ENCODE data around the gene MBP.

DNA sequence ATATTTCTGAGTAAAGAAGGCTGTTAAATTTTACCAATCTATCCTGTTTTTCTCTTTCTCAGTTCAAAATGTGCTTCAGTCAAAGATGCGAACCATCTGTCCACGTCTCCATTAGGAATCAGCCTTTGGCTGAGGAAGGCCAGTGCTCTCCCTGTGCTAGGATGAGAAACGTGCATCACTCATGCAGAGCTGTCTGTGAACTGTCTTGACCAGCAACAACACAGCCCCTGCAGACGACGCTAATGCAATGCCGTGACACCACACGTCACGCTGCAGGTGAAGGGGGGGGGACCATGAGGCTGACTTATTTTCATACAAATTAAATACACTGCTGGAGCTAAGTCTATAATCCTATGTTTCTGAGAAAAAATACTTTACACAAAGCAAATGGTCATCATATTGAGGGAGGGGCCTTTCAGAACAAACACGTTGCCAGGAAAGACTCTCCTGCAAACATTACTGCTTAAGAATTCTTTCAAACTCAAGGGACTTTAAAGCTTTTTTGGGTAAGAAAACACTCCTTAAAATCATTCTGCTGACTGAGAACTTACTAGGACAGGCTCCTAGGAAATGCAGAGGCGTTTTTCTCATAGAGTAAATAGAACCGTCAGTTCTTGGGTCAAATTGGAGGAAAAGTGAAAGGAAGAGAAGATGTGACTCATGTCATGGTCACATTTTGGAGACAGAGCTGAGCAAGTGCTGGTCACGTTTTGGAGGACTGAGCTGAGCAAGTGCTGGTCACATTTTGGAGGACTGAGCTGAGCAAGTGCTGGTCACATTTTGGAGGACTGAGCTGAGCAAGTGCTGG is 97.0 kb downstream of the MBP start:
- no peak for TF ChIP-seq EZH2 (IDR thresholded peaks at IDR 0.05; ENCODE audit: low read length, unreplicated experiment)
- TF ChIP-seq, protein P1, sequence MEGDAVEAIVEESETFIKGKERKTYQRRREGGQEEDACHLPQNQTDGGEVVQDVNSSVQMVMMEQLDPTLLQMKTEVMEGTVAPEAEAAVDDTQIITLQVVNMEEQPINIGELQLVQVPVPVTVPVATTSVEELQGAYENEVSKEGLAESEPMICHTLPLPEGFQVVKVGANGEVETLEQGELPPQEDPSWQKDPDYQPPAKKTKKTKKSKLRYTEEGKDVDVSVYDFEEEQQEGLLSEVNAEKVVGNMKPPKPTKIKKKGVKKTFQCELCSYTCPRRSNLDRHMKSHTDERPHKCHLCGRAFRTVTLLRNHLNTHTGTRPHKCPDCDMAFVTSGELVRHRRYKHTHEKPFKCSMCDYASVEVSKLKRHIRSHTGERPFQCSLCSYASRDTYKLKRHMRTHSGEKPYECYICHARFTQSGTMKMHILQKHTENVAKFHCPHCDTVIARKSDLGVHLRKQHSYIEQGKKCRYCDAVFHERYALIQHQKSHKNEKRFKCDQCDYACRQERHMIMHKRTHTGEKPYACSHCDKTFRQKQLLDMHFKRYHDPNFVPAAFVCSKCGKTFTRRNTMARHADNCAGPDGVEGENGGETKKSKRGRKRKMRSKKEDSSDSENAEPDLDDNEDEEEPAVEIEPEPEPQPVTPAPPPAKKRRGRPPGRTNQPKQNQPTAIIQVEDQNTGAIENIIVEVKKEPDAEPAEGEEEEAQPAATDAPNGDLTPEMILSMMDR (conservative IDR thresholded peaks at IDR 0.05; ENCODE audit: low read depth, low read length), result no peak
- no peak for TF ChIP-seq EZH2phosphoT487 (IDR thresholded peaks at IDR 0.05; ENCODE audit: borderline replicate concordance, low read length)

Data from PC-3 (cell line).